H9 (cell line): ENCODE results near the gene NKX2-3. TPM values are rescaled to one million over a fixed set of nuclear protein-coding genes. Genes with fewer than 3 reads are reported as not detected.

Source experiments
- DNase-seq: peaks from one replicate; pipeline ENCODE4 v3.0.0-alpha.2; 2017
- H2AFZ ChIP-seq: one replicate; pipeline ENCODE4 v1.6.1; 2013; ENCODE audit warnings: mild to moderate bottlenecking, low read length, control low read depth, moderate library complexity
- H2AK5ac ChIP-seq: 2 replicates; pipeline ENCODE4 v1.6.1; 2013; ENCODE audit warnings: low read length, control low read depth, mixed read lengths; ENCODE audit not compliant: insufficient read length
- H2BK120ac ChIP-seq: one replicate; pipeline ENCODE4 v1.6.1; 2013; ENCODE audit warnings: low read depth, mild to moderate bottlenecking, low read length, control low read depth, inconsistent platforms; ENCODE audit not compliant: poor library complexity, severe bottlenecking
- H2BK12ac ChIP-seq: 2 replicates; pipeline ENCODE4 v1.6.1; 2013; ENCODE audit warnings: low read length, control low read depth, mixed read lengths, low read depth; ENCODE audit not compliant: insufficient read length
- H2BK15ac ChIP-seq: 2 replicates; pipeline ENCODE4 v1.6.1; 2013; ENCODE audit warnings: low read depth, low read length, control low read depth
- H2BK20ac ChIP-seq: one replicate; pipeline ENCODE4 v1.6.1; 2013; ENCODE audit warnings: low read depth, mild to moderate bottlenecking, low read length, control low read depth, inconsistent platforms; ENCODE audit not compliant: poor library complexity, severe bottlenecking
- H2BK5ac ChIP-seq: 2 replicates; pipeline ENCODE4 v1.6.1; 2013; ENCODE audit warnings: low read length, control low read depth, mixed read lengths; ENCODE audit not compliant: insufficient read length
- H3K14ac ChIP-seq: 2 replicates; pipeline ENCODE4 v1.6.1; 2013; ENCODE audit warnings: low read length, control low read depth; ENCODE audit not compliant: insufficient read depth
- H3K18ac ChIP-seq: 2 replicates; pipeline ENCODE4 v1.6.1; 2013; ENCODE audit warnings: low read depth, mild to moderate bottlenecking, mixed read lengths, low read length, control low read depth; ENCODE audit not compliant: insufficient read length
- H3K23ac ChIP-seq: 2 replicates; pipeline ENCODE4 v1.6.1; 2013; ENCODE audit warnings: low read length, control low read depth, mixed read lengths, low read depth; ENCODE audit not compliant: insufficient read length
- H3K23me2 ChIP-seq: 2 replicates; pipeline ENCODE4 v1.6.1; 2013; ENCODE audit warnings: low read depth, mild to moderate bottlenecking, mixed read lengths, low read length, control low read depth; ENCODE audit not compliant: insufficient read length, poor library complexity, severe bottlenecking
- H3K27ac ChIP-seq: 2 replicates; pipeline ENCODE4 v1.5.1; 2013; ENCODE audit warnings: low read length, control low read depth, mixed read lengths, low read depth; ENCODE audit not compliant: insufficient read length
- H3K27me3 ChIP-seq: 2 replicates; pipeline ENCODE4 v1.6.1; 2013; ENCODE audit warnings: low read length, control low read depth, inconsistent platforms; ENCODE audit not compliant: insufficient read depth
- H3K4ac ChIP-seq: 2 replicates; pipeline ENCODE4 v1.6.1; 2013; ENCODE audit warnings: low read depth, mild to moderate bottlenecking, control low read depth, inconsistent platforms, low read length, moderate library complexity
- H3K4me1 ChIP-seq: 2 replicates; pipeline ENCODE4 v1.6.1; 2013; ENCODE audit warnings: low read length, control low read depth, inconsistent platforms; ENCODE audit not compliant: insufficient read depth
- H3K4me2 ChIP-seq: 2 replicates; pipeline ENCODE4 v1.6.1; 2013; ENCODE audit warnings: low read length, control low read depth, mixed read lengths; ENCODE audit not compliant: insufficient read length, insufficient read depth
- H3K56ac ChIP-seq: 2 replicates; pipeline ENCODE4 v1.6.1; 2013; ENCODE audit warnings: low read depth, mild to moderate bottlenecking, mixed read lengths, low read length, control low read depth; ENCODE audit not compliant: insufficient read length
- H3K79me1 ChIP-seq: 2 replicates; pipeline ENCODE4 v1.6.1; 2013; ENCODE audit warnings: low read depth, mild to moderate bottlenecking, moderate library complexity, low read length, control low read depth, inconsistent platforms; ENCODE audit not compliant: insufficient read depth, poor library complexity, severe bottlenecking
- H3K79me2 ChIP-seq: 2 replicates; pipeline ENCODE4 v1.6.1; 2013; ENCODE audit warnings: low read length, control low read depth, inconsistent platforms; ENCODE audit not compliant: insufficient read depth
- H3K9ac ChIP-seq: 2 replicates; pipeline ENCODE4 v1.6.1; 2013; ENCODE audit warnings: low read length, control low read depth, mixed read lengths; ENCODE audit not compliant: insufficient read length; ENCODE audit errors: extremely low read depth
- H3K9me3 ChIP-seq: one replicate; pipeline ENCODE4 v1.6.1; 2013; ENCODE audit warnings: low read depth, low read length, inconsistent platforms; ENCODE audit not compliant: control insufficient read depth
- H3T11ph ChIP-seq: one replicate; pipeline ENCODE4 v1.6.1; 2013; ENCODE audit warnings: mild to moderate bottlenecking, low read length, control low read depth, inconsistent platforms
- H4K20me1 ChIP-seq: one replicate; pipeline ENCODE4 v1.6.1; 2013; ENCODE audit not compliant: control insufficient read depth, insufficient read length, insufficient read depth
- H4K5ac ChIP-seq: 2 replicates; pipeline ENCODE4 v1.6.1; 2013; ENCODE audit warnings: low read depth, mild to moderate bottlenecking, mixed read lengths, low read length, control low read depth; ENCODE audit not compliant: insufficient read length
- H4K8ac ChIP-seq: replicated peaks from 2 replicates; pipeline ENCODE4 v1.6.1; 2013; ENCODE audit warnings: low read length, control low read depth, mixed read lengths, low read depth; ENCODE audit not compliant: insufficient read length
- H4K91ac ChIP-seq: 2 replicates; pipeline ENCODE4 v1.6.1; 2013; ENCODE audit warnings: low read depth, mild to moderate bottlenecking, moderate library complexity, mixed read lengths, low read length, control low read depth; ENCODE audit not compliant: insufficient read length
- H3K27ac Mint-ChIP-seq, 3 experiments: 2 replicates in 2 of 3; 3 replicates in 1 of 3; pipeline ENCODE4 v1.8.0; 2020 to 2021; ENCODE audit warnings: mixed read lengths in 3 of 3, mild to moderate bottlenecking in 1 of 3, moderate library complexity in 1 of 3
- H3K27me3 Mint-ChIP-seq: 2 replicates; pipeline ENCODE4 v1.8.0; 2021; ENCODE audit warnings: low read depth, mild to moderate bottlenecking, moderate library complexity, mixed read lengths
- H3K36me3 Mint-ChIP-seq, 3 experiments: 2 replicates in 2 of 3; 3 replicates in 1 of 3; pipeline ENCODE4 v1.8.0; 2020 to 2021; ENCODE audit warnings: low read depth in 3 of 3, mixed read lengths in 3 of 3; ENCODE audit not compliant: insufficient read depth in 1 of 3
- H3K4me1 Mint-ChIP-seq, 2 experiments: 2 replicates each; pipeline ENCODE4 v1.8.0; 2020; ENCODE audit warnings: mixed read lengths in 2 of 2
- H3K4me3 Mint-ChIP-seq, 2 experiments: 2 replicates in 1 of 2; 3 replicates in 1 of 2; pipeline ENCODE4 v1.8.0; 2020 to 2021; ENCODE audit warnings: mild to moderate bottlenecking in 2 of 2, mixed read lengths in 2 of 2, moderate library complexity in 1 of 2
- H3K9me3 Mint-ChIP-seq, 2 experiments: 2 replicates in 1 of 2; 3 replicates in 1 of 2; pipeline ENCODE4 v1.8.0; 2020; ENCODE audit warnings: mild to moderate bottlenecking in 2 of 2, mixed read lengths in 2 of 2, moderate library complexity in 1 of 2
- CTCF ChIP-seq: fragments of 200-600 bp; sonication (generic); conservative IDR thresholded peaks from 3 replicates; pipeline ENCODE4 v1.8.0; 2021; ENCODE audit warnings: antibody characterized with exemption, mild to moderate bottlenecking
- WGBS: extraction: QIAGEN DNeasy Blood & Tissue Kit; methylation state at CpG from one replicate; pipeline ENCODE4 v1.1.7; 2013; ENCODE audit warnings: missing lambda C conversion rate, low lambda C conversion rate, mixed read lengths; ENCODE audit not compliant: insufficient read length; ENCODE audit errors: extremely low coverage; 5-methylcytosine and 5-hydroxymethylcytosine counted together
- total RNA-seq: library from RNA; stranded (reverse); gene quantifications from 2 replicates; pipeline ENCODE4 v1.2.1, GENCODE V29; 2021

The NKX2-3 gene
- total RNA-seq, 1 experiment from 2014 or later: not detected

GRCh38 chr10:99521765-99522469 is 10.8 kb upstream of the NKX2-3 start:
- Histone ChIP-seq H3K23ac (no peak overlapping the region), H3K9me3 (no peaks in the 10 kb centered on the region), H3K4ac (no peak overlapping the region), H2AK5ac (no peak overlapping the region), H4K5ac (no peak overlapping the region), H2BK20ac (no peak overlapping the region), H3K9ac (no peak overlapping the region), H2BK15ac (no peak overlapping the region), H4K20me1 (no peaks in the 10 kb centered on the region), H2BK5ac (no peak overlapping the region), H3K27ac (no peak overlapping the region), H2AFZ (no peak overlapping the region), H4K8ac (no peak overlapping the region), H2BK120ac (no peak overlapping the region), H3K14ac (no peak overlapping the region), H3K79me2 (no peaks in the 10 kb centered on the region), H3K56ac (no peak overlapping the region), H3T11ph (no peak overlapping the region), H3K79me1 (no peaks in the 10 kb centered on the region), H4K91ac (no peak overlapping the region), H3K4me2 (peak overlapping the region; percentile 80), H3K4me1 (peaks cover 4% of the 10 kb centered on the region; the same call in 1 of the 2 replicates), H3K18ac (no peak overlapping the region), H3K27me3 (peaks cover 86% of the 10 kb centered on the region), H3K23me2 (peaks cover 5% of the 10 kb centered on the region), H2BK12ac (no peak overlapping the region)
- peaks cover 38 to 60% of the 10 kb centered on the region in 2 experiments for H3K4me1 Mint-ChIP-seq
- peak overlapping the region in 1 of 2 experiments; percentile 76; a peak in 3 of 5 replicates for H3K4me3 Mint-ChIP-seq
- peaks cover 99% of the 10 kb centered on the region for H3K27me3 Mint-ChIP-seq
- TF ChIP-seq CTCF: no peak
- H3K36me3 Mint-ChIP-seq: no peaks in the 10 kb centered on the region
- peaks cover 2 to 5% of the 10 kb centered on the region in 2 experiments; a peak in 1 of 5 replicates for H3K9me3 Mint-ChIP-seq
- DNase-seq: peak; percentile 49
- WGBS: no CpG with 5 or more reads among the region's 51 CpGs
- no peak overlapping the region for H3K27ac Mint-ChIP-seq
